HG03097 (cell line): ENCODE data around the gene PSAPL1.

Source experiments
- ATAC-seq: cut with Tn5 transposase; IDR thresholded peaks from one replicate; pipeline ENCODE4 v1.9.1; 2021; ENCODE audit not compliant: unreplicated experiment, low FRiP score

The PSAPL1 gene

DNA sequence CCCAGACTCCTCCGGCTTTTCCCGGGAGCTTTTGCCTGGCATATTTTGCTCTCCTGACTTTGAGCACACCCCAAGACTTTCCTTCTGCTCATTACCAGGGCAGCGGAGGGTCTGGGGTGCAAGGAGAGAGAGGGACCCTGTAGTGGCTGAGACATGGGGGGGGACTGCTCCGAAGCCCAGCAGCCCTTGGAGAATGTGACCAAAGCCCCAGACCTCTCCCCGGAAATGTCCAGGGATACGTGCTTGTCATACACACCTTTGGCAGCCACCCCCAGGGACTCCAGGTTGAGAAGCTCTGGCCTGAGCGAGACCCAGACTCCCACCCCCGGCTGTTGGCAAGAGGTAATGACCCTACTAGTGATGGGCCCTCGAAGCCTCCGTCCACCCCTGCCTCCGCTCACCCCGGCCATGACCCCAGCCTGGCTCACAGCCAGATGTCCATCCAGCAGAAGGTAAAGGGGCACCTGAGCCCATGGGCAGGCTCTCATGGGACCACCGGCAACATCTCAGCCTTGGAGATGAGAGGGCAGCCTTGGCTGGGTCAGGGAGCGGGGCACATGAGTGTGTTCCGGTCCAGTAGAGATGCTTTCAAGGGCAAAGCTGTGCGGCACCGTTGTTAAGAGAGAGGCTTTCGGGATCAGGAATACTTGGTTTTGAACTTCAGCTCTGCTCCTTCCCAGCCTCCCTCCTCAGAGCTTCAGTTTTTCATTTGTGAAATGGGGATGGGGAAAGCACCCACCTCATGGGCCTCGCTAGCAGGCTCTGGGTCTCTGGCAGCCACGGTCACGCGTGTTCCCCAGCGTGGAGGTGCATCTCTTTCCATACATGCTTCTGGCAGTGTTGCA lies 2.0 kb downstream of the PSAPL1 start:
- ATAC-seq: no peak

DNA sequence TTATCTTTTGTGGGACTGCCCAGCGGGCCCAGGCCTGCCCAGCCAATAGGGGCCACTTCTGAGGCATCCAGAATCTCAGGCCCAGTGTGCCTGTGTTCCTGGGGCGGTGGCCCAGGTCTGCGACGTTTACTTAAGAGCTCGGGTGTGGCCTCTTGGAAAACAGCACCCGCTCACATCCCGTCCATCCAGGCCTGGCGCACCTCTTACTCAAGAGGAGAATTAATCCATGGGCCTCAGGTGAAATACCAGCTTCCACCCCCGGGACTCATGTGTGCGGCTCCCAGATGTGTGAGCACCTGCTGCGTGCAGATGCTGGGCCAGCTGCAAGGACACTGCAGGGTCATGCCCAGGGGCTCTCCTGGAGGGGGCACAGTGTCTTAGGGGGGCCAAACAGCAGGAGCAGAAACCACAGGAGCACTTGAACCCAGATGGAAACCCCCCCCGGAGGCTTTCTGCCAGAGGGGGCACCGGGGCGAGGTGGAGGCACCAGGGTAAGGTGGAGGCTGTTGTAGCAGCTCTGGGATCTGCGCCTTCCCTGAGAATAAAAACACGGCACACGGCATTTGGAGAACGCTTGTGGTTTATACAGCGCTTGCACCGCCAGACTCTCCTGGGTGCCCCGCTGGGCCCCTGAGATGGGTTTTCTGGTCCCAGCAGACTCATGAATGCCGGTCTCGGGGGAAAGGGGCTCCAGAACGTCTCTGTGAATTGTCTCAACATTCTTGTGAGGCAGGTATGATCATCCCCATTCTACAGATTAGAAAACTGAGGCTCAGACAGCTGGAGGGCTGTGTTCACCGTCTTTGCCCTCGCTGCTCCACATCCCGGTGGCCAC lies 2.8 kb downstream of the PSAPL1 start:
- no peak for ATAC-seq

DNA sequence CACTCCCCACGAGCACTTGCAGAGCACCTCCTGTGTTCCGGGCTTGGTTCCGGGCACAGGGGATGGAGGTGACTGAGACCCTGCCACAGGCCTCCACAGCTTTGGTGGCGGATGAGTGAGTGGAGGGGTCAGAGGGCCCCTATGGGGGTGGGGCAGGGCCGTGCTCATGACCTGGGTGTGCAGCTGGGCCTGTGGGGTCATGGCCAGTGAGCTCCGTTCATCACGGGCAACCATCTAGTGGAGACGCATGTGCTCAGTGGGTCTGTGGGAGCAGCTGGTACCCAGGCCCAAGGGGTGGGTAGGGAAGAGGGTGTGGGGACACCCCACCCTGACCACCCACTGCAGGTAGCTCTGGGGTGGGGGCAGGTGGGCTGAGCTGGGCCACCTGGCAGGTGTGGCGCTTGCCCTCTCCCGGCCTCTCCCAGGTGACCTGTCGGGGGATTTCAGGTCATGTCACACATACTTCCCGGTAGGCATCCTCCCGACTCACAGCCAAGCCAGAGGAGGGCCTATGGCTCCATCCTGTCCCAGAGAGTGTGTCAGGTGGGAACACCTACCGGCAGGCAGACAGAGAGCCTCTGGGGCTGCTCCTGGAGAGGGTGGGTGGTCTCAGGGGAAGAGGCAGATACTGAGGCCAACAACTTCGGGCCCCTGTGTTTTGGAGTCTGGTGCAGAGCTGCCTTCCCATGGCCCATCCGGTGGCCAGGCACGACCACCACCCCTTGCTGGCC lies 3.6 kb downstream of the PSAPL1 start:
- no peak for ATAC-seq

DNA sequence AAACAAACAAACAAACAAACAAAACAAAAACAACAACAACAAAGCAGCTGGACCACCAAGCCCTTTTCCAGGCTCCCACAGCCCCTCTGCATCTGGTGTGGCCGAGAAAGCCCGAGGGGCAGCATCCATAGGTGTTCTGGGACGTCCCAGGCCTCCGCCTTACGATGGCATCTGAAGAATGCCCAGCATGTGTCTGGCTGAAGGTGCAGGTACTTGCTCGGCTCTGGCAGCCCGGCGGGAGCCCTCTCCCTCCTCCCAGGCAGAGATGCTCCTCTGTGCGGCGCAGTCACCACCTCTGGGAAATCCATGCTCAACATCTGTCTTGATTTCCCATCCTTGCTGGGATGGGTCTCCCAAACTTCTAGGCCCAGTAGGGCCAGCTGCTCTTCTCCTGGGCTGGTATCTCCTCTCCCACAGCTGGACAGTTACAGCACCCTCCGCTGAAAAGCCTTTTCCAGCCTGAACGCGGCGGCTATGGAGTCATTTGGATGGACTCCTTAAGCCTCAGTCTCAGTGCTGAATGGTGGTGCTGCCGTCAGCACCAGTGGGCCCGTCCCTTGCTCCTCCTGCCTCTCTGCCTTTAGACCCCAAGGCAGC lies 4.3 kb downstream of the PSAPL1 start:
- no peak for ATAC-seq

GRCh38 chr4:7429601-7430078 lies 5.1 kb downstream of the PSAPL1 start:
- ATAC-seq: no peak

DNA sequence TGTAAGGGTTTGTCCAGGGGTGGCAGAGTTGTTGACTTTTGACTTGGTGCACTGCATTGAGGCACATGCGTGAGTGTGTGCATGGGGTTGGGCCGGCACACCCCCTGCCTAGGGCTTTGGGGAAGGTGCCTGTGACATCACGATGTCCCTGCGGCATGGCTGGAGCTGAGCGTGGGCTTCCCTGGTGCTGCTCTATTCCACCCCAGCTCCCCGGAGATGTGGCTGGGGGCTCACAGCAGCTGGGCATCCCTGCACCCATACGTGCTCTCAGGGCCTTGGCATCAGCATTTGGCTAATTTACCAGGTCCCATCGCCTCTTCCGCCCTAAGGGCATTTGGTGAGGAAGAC lies 5.7 kb downstream of the PSAPL1 start:
- ATAC-seq: no peak

DNA sequence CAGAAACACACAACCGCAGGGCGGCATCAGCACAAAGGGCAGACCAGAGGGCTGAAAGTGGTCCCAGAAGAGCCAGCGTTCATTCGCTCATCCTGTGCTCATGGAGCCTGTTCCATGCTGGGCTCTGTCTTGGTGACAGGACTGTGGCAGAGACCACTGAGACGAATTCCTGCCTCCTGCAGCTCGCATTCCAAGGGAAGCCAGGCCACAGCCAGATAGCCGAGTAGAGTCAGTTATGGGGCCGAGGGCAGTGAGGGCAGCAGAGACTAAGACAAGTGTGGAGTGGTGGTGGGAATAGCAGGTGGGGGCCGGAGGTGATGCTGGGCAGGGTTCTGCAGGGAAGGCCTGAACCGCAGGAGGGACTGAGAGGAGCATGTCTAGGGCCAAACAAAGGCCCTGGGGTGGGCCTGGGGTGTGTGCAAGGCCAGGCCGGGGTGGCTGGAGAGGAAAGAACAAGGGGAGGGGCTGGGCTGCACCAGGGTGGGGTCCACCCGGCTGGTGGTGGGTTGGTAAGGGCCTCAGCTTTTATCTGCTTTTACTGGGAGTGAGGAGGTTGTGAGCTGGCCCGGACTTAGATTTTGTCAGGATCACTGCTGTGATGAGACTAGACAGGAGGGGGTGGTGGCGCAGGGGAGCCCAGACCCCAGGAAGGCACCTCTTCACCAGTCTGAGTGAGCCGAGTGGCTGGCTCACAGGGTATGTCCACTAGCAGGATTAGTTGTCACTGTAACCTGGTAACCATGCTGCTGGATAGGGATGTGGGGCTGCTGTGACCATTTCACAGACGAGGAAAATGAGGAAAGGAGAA lies 6.3 kb downstream of the PSAPL1 start:
- no peak for ATAC-seq

GRCh38 chr4:7427831-7428260 lies 6.9 kb downstream of the PSAPL1 start:
- ATAC-seq: no peak

- ATAC-seq: no peak
These were observed 7.4 kb downstream of the PSAPL1 start for GRCh38 chr4:7427361-7427760.

GRCh38 chr4:7426525-7427171 lies 8.1 kb downstream of the PSAPL1 start:
- ATAC-seq: no peak

- ATAC-seq: no peak
These were observed 8.9 kb downstream of the PSAPL1 start for GRCh38 chr4:7425591-7426468.

- no peak for ATAC-seq
These were observed 9.6 kb downstream of the PSAPL1 start for GRCh38 chr4:7425124-7425523.

GRCh38 chr4:7424553-7425111 lies 10.1 kb downstream of the PSAPL1 start:
- no peak for ATAC-seq

GRCh38 chr4:7423801-7424552 lies 10.8 kb downstream of the PSAPL1 start:
- no peak for ATAC-seq

DNA sequence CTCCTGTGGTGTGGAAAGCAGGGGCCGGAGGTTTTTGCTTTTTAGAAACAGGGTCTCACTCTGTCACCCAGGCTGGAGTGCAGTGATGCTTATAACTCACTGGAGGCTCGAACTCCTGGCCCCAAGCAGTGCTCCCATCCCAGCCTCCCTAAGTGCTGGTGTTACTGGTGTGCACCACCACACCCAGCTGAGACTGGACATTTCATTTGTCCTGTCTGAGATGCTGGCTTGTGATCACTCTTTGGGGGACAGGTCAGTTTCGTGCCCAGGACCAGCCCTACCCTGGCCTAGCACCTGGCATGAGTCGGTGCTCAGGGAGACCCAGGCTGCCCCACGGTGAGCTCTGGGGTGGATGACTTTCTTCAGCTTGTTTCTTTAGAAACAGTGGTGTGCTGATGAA lies 11.3 kb downstream of the PSAPL1 start:
- ATAC-seq: no peak

DNA sequence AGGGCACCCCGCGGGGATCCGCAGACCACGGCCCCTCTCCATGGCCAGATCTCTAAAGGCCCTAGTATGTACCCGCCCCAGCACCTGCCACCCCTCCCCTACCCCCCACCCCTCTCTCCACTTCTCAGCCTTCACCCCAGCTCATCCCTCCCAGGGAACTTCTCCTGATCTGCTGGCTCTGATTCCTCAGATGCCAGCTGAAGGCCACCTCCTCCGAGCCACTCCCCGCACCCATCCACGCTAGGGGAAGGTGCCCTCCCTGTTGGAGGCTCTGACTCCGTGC lies 11.9 kb downstream of the PSAPL1 start:
- no peak for ATAC-seq

DNA sequence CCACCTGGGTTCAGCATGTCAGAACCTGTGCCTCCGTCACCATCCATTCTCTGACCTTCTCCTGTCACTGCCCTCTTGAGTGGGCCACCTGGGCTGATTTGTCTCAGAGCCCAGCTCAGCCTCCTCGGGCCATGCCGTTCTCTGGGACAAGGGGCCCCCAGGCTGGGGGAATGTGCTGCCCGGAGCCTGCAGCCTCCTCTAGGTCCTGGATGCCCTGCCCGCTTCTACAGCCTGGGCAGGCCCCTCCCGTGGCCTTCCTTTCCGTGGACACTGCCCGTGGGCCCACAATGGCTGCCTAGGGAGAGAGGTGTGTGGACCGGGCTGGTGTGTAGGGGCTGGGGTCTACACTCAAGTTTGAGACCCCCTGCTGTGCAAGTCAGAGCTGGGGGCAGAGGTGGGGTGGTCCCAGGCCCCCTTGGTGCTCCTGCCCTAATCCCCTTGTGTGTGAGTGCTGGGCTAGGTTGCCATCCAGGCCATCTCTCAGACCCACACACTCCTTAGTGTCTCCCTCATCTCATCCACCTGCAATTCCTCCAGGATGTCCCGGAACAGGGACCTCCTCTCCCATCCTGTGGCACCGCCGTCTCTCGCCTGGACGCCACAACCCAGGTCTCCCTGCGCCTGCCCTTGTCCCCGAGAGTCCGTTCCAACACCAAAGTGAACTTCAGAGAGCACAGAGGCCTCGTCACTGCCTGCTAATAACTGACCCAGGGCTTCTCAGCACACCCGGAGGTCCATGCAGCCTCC lies 12.4 kb downstream of the PSAPL1 start:
- no peak for ATAC-seq
